Left ventricle myocardium superior (tissue), 1 donor: ENCODE data around the gene GPX3. TPM values are rescaled to one million over a fixed set of nuclear protein-coding genes. Genes with fewer than 3 reads are reported as not detected.
A peak's percentile ranks its signal among the peaks of the same experiment; 100 is the strongest.

Source experiments
- ATAC-seq: fragments of 200-7000 bp; cut with Tn5 transposase; one replicate; pipeline ENCODE4 v1.9.1; 2020; ENCODE audit warnings: mild to moderate bottlenecking, moderate library complexity
- DNase-seq: peaks from one replicate; pipeline ENCODE4 v3.0.0-alpha.2; 2020
- intact Hi-C: fragments of 100-400 bp; cut with micrococcal nuclease; formaldehyde crosslinking; loops from one replicate; pipeline ENCODE4 v1.11.0; 2022
- total RNA-seq: library from RNA; stranded (reverse); fragmentation: NEBNext Ultra II Directional; extraction: Animal tissue kit (Norgen Biotek cat#: 25700); gene quantifications from one replicate; pipeline ENCODE4 v1.2.1, GENCODE V29; 2021
- donor health status: DM: no; HTN: yes; CAD: no; lungs with severe emphysema.

Gene GPX3
- total RNA-seq, 1 donor from 2014 or later, result 537 TPM

- ATAC-seq (no peak), DNase-seq (no peak)
- intact Hi-C loops, result no loop called here
These were observed 12.8 kb upstream of the GPX3 start for GRCh38 chr5:151007430-151008209.

GRCh38 chr5:151008210-151008491 is 12.2 kb upstream of the GPX3 start:
- DNase-seq, result no peak
- ATAC-seq, result no peak
- intact Hi-C loops, result no loop called here

DNA sequence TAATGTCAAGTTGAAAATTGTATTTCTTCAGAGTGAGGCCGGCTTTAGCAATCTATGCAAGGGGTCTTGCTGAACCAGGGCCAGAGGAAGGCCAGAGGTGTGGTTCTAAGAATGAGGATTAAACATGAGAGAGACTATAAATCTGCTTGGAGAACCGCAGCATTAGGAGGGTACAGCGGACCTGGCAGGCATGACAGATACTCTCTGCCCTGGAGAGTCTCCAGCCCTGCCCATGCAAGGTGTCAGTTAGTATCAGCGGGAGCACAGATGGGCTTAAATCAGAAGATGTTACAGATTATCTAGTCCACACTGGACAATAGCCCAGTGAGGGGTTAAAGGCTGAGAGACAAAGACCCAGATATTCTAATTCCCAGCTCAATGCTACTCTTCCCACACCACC is 11.5 kb upstream of the GPX3 start:
- DNase-seq (no peak), ATAC-seq (no peak)
- intact Hi-C loops, result no loop called here

DNA sequence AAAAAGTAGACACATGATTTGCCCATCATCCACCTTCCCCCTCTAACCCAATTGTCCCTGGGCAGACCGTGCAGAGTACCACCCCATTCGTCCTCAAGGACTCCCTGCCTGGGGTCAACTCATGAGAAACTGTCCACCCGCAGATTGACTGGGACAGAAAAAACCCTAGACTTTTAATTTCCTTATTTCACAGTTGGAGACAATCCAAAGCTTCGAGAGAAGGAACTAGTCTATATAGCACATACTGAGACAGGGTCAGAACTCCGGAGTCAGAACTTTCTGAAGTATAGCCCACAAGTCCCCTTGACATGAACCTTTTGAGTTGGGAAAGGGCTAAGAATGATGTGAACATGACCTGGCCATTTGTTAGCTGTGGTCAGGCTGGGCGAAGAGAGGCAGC is 7.5 kb upstream of the GPX3 start:
- intact Hi-C loops, result no loop called here
- ATAC-seq (no peak), DNase-seq (no peak)

GRCh38 chr5:151014680-151015343 is 5.6 kb upstream of the GPX3 start:
- intact Hi-C loops, result no loop called here
- ATAC-seq (peak; percentile 19), DNase-seq (no peak)

DNA sequence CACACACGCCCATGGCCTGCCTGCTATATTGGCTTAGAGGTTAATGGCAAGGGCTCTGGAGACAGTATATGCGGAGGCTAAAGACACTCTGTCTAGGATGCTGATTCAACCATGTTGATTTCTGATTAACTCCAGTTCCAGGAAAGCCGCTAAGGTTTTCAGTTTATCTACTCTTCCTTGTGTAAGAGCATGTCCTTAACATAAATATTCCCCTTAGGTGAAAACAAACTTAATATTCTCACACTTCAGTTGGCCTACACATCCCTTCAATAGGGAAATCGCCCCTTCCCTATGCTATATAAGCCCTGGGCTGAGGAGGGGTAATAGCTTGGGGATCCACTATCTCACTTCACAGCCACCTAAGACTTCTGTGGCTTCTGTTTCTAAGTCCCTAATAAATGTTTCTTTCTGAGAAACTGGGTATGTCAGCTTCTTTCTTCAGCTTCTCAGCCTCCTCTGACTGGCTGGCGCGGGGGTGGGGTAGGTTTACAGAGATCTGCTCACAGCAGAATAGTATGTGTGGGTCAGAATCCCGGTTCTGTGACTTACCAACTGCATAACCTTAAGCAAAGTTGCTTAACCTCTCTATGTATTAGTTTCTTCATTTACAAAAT is 4.3 kb upstream of the GPX3 start:
- intact Hi-C loops, result no loop called here
- ATAC-seq, result no peak
- DNase-seq, result no peak

- DNase-seq, result peak; percentile 56
- peak; percentile 4 for ATAC-seq
- intact Hi-C loops, result no loop called here
These were observed 3.7 kb upstream of the GPX3 start for GRCh38 chr5:151016700-151017099.

- intact Hi-C loops, result no loop called here
- no peak for DNase-seq
- no peak for ATAC-seq
These were observed 2.5 kb upstream of the GPX3 start for GRCh38 chr5:151017897-151018296.

GRCh38 chr5:151018846-151019245 is 1.5 kb upstream of the GPX3 start:
- ATAC-seq (no peak), DNase-seq (no peak)
- intact Hi-C loops, result no loop called here

DNA sequence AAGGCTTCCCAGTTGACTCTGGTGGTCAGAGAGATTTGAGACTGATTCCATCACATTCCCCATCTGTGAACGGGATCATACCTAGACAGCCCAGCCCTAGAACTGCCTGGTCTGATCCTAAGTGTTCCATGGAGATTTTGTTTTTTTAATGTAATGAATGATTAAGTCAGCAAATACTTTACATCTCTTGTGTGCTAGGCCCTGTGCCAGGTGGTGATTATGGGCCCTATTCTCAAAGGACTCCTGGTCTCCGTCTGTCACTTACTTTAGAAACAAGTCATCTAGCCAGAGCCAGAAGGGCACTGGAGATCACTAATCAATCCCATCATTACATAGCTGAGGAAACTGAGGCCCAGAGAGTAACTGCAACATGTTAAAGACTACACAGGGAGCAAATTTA is 1.1 kb upstream of the GPX3 start:
- intact Hi-C loops, result no loop called here
- DNase-seq, result no peak

DNA sequence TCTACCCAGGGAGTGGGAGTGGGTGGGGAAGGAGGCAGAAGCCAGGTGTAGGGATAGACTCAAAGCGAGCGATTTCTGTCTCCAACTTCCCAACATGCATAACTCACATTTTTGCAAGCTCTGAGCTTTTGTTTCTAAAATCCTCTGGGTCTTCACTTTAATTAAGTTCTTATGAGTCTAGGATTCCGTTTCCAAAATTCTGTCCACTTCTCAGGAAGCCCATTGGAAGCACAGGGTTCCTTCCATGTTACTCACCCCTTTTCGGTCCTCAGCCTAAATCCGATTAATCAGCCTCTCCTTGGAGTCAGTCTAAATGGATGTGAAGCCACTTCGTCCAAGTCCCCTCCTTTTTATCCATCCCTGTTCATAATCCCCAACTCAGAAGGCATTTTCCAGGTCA is 1.4 kb downstream of the GPX3 start:
- no peak for DNase-seq
- intact Hi-C loops, result no loop called here
- ATAC-seq, result no peak

More for the DNA sequence above, 1.1 kb upstream of the GPX3 start:
- no peak for ATAC-seq

GRCh38 chr5:151022511-151023018 is 2.2 kb downstream of the GPX3 start:
- intact Hi-C loops, result no loop called here
- DNase-seq, result peak; percentile 46
- peak; percentile 7 for ATAC-seq

DNA sequence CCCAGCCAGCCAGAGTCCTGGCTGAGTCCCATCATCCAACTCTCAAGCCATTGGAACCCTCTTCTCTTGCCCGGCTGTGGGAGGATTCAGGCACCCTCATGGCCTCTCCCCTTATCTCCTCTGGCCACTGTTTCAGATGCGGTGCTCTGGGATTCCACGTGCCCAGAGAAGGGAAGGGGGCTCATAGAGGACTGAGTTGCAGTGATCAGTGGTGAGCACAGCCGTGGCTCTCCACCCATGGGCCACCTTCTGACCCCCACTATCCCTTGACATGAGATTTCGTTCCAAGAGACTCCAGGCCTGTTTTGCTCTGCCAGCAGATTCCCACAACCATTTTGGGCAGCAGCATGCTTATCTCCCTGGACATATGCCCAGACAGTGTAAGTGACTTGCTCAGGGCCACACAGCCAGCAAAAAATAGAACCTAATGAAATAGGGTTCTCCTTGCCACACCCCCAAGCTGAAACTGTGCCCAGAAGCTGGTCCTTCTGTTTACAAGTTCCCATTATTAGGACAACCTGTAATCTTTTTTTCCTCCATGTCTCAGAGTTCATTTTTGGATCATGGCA is 2.7 kb downstream of the GPX3 start:
- ATAC-seq, result peak; percentile 63
- intact Hi-C loops, result no loop called here
- peak; percentile 75 for DNase-seq

DNA sequence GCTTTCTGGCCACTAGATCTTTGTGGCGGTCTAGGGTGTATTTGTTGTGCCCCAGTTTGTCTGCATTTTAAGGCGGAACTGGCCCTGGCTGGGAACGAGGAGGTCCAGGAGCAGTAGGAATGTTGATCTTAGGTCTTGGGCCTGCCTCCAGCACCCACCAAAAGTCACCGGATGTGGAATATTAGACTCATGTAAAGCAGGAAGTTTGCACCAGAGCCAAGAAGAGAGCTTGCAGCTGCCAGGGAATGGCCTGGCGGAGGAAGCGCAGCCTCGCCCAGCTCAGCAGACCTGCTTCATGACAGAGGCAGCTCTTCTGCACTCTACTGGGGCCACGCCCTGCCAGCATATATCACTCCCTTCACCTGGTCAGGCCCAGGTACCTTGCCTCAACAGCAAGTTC is 3.3 kb downstream of the GPX3 start:
- ATAC-seq (peak; percentile 36), DNase-seq (peak; percentile 77)
- intact Hi-C loops, result no loop called here

GRCh38 chr5:151024440-151025249 is 4.3 kb downstream of the GPX3 start:
- ATAC-seq (no peak), DNase-seq (no peak)
- intact Hi-C loops, result no loop called here

DNA sequence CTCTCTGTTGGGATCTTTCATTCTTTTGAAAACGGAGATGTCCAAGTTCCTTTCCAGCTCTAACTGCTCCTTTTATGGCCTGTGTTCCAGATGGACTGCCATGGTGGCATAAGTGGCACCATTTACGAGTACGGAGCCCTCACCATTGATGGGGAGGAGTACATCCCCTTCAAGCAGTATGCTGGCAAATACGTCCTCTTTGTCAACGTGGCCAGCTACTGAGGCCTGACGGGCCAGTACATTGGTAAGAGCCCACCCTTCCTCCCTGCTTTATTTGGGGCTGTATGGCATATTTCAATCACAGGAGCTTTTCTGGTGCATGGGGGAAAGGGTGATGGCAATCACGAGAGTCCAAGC is 4.8 kb downstream of the GPX3 start:
- ATAC-seq (no peak), DNase-seq (no peak)
- intact Hi-C loops, result no loop called here

GRCh38 chr5:151026088-151026487 is 5.7 kb downstream of the GPX3 start:
- intact Hi-C loops, result no loop called here
- DNase-seq (peak; percentile 42), ATAC-seq (no peak)

GRCh38 chr5:151026679-151027078 is 6.3 kb downstream of the GPX3 start:
- intact Hi-C loops, result no loop called here
- ATAC-seq (peak; percentile 10), DNase-seq (peak; percentile 69)

DNA sequence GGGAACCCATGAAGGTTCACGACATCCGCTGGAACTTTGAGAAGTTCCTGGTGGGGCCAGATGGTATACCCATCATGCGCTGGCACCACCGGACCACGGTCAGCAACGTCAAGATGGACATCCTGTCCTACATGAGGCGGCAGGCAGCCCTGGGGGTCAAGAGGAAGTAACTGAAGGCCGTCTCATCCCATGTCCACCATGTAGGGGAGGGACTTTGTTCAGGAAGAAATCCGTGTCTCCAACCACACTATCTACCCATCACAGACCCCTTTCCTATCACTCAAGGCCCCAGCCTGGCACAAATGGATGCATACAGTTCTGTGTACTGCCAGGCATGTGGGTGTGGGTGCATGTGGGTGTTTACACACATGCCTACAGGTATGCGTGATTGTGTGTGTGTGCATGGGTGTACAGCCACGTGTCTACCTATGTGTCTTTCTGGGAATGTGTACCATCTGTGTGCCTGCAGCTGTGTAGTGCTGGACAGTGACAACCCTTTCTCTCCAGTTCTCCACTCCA is 7.6 kb downstream of the GPX3 start:
- ATAC-seq (no peak), DNase-seq (no peak)
- intact Hi-C loops, result no loop called here
